Measurements from ENCODE around the gene RNF144A.

Gene RNF144A

DNA sequence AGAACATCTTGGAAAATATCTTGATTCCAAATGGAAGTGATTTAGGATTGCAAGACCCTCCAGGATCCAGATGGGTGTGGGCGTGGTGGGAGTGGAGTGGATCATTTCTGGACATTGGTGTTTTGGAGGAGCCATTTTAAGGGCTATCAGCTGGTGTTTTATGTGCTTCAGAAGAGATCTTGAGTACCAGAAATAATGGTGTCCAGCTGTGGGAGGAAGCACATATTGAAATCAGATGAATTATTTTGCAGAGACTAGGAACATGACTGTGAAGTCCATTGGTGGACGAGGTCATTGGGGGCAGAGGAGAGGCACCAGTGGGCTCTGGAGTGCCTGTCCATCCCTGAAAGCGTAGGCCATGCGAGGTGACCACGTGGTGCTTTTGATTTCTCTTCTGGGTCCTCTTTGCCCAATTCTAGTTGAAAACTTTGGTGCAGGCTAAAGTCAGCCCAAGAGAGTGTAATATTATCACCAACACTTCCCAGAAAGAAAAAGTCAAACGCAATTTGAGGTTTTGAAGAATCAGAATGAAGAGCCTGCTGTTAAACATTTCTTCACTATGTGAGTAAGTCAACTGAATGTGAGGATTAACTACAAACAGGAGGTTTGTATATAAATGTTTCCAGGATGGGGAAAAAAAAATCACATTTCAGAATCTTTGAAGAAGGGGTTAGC is 31.6 kb downstream of the RNF144A start:
- ATAC-seq, result no peak

DNA sequence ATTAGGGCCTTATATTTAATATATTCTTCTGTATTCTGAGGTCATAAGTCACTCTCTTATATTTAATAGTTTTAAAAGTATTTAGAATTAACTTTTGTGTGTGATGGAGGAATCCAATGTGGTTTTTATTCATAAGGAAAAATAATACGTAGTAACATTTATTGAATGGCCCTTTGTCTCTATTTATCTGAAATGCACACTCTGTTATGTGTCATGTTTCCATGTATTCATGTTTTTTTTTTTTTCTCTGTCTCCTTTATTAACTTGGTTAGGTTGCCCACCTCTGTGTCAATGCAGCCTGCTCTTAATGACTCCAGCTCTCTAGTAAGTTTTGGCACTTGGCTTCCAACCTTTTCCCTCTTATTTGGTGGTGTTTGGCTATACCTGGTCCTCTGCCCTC is 33.8 kb downstream of the RNF144A start:
- no peak for ATAC-seq

- ATAC-seq, result no peak
Measured at GRCh38 chr2:6952101-6952500, 34.9 kb downstream of the RNF144A start.

DNA sequence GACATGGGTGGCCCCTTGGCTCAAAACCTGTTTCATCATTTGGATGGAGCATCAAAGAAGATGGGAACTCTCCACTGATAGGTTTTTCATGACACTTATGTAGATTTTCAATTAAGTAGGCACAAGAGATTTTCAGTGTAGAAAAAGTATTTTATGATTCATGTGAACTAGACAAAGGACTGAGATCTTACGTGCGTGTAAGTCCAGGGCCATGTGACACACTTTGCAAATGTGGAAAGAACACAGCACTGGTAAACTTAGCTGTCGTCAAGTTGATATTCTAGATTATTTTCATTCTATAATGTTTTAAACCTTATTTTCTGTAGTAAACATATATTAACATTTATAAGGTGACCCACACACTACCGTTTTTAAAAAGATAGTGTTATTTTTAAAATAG is 37.4 kb downstream of the RNF144A start:
- no peak for ATAC-seq

DNA sequence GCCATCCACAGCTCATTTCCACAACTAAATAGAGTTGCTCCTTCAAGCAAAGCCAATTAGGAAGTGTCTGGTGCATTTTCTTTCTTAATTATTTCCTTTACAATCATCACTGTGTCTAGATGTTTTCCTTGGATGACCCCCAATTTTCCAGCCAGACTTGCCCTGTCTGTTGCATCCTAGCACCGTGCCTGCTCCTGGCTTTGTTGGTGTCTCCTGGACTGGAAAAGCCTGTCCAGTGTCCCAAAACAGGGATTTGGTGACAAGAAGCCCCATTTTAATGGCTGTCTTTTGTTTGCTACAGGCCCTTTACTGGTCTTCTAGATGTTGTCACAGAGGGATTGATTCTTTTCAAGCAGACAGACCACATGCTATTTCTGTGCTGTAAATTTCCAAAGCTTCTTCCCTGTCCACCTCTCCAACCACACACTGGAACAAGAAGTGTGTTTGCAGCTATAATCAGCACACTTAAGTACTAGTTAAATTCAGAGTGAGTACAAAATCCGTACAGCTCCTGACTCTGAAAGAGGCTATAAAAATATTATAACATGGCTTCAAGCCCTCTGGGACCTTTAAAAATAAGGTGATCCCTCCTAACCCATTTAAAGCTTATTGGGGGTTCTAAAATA is 38.4 kb downstream of the RNF144A start:
- no peak for ATAC-seq

GRCh38 chr2:6956566-6956965 is 39.4 kb downstream of the RNF144A start:
- ATAC-seq, result no peak

GRCh38 chr2:6957031-6957714 is 40.0 kb downstream of the RNF144A start:
- no peak for ATAC-seq

- ATAC-seq, result no peak
Measured at GRCh38 chr2:6957910-6958615, 40.9 kb downstream of the RNF144A start.

DNA sequence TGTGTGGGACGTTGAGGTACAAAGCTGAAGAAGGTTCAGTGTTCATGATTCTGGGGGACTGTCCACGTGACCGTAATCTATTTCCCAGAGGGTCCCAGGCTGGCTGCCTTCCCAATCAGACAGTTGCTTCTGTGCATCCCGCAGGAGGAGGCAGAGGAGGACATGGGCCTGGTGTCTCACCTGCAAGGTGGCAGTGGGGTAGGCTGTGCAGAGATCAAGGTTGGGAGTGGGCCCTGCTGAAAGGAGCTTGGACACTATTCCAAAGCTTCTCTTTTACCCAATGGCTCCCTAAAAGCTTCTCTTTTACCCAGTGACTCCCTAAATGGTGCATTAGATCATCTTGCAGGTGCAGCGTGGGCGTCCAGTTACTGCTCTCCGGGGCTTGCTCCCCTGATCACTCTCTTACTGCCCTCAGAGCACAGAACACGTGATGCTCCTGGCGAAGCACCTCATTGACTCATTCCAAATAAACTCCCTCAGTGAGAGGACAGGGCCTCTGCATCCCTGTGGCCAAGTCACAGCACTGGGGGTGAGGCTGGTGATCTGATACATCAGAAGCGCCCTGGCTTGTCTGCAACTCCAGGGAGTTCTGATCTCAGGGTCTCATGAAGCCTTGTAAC is 41.5 kb downstream of the RNF144A start:
- ATAC-seq, result no peak

GRCh38 chr2:6959751-6960150 is 42.5 kb downstream of the RNF144A start:
- no peak for ATAC-seq

GRCh38 chr2:6960659-6961058 is 43.4 kb downstream of the RNF144A start:
- no peak for ATAC-seq

DNA sequence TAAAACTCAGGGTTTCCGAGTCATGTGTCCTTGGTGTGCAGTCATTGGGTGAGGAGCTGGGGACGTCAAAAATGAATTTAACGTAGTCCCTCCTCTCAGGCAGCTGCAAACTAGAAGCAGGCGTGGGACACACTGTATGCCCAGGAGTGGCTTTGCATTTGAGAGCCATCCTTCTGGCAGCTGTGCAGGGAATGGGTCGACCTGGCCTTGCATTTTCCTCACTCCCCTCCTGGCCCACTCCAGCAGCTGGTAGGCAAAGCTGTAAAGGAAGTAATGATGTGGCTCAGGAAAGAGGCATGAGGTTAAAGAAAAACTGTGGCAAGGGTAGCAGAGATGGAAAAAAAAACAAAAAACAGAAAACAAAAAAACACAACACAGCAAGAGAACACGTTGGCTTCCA is 46.5 kb downstream of the RNF144A start:
- no peak for ATAC-seq

GRCh38 chr2:6965071-6965795 is 48.0 kb downstream of the RNF144A start:
- ATAC-seq, result no peak

GRCh38 chr2:6966446-6966940 is 49.3 kb downstream of the RNF144A start:
- ATAC-seq, result no peak

DNA sequence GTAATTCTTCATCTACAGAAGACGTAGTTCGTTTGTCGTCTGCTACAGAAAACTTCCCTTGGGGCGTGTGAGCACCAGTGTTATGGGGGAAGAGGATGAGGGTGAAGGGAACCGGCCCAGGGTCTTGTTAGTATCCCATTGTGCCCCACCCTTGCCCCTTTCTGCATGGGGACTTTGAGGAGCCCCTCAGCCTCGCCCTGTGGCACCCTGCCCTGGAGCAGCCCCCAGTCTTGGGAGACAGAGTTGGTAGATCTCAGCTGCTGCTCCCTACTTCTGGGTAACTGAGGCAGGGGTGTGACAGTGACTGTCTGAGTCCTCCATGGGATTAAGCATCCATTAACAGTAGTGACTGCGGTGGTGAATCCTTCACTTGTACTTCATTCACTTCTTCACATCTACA is 50.1 kb downstream of the RNF144A start:
- ATAC-seq, result no peak

- ATAC-seq, result no peak
Measured at GRCh38 chr2:6968319-6969100, 51.3 kb downstream of the RNF144A start.

- no peak for ATAC-seq
Measured at GRCh38 chr2:6970551-6970950, 53.3 kb downstream of the RNF144A start.

GRCh38 chr2:6970976-6971480 is 53.8 kb downstream of the RNF144A start:
- no peak for ATAC-seq

DNA sequence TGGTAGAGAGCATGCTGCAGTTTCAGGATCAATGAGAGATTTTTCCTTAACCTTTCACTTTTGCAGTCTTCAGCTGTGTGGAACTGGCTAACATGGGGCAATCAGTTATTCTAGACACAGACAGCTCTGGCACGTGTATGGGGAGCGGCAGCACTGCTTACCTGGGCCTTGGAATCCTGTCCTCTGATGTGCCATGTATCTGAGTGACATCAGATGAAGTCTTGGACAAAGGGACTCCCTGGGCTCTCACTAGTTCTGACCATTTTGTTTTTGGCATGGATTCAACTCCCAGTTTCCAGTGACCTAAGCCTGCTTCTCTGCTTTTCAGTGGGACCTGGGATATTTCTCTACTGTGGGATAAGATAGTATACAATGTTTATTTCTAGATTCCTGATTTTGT is 54.3 kb downstream of the RNF144A start:
- no peak for ATAC-seq

DNA sequence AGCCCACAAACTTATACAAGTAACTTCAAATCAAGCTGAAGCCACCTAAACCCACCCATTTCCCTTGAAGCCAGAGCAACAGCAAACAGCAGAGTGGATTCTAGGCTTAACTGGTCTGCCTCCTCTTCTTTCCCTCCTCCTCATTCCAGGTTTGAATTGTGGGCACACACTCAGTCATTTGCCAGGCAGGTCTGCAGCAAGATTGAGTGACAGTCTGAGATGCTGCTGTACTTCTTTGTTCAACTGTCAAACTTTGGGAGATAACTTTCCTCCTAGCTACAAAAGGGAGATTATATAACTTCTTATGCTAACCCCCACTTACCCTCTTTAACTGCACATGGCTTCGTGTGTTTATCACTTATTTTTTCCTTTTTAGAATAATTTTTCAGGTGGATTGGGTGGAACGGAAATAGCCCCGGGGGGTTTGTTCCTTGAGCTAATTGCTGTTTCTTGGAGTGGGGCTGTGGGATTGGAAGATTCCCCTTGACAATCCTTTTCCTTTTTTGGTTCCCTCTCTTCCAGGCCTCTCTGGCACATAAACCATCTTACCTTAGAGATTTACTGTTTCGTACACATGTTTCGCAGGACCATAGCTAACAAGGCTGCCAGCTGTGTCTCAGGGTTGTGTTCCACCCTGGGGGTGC is 55.0 kb downstream of the RNF144A start:
- ATAC-seq, result no peak

Data from activated CD4-positive, CD25-positive, alpha-beta regulatory T cell treated with anti-CD3 and anti-CD28 coated beads, Interleukin-2, amount 50 U/mL, for 24 hours (primary cell).